HepG2 (cell line): ENCODE measurements around the gene NTM. TPM values are rescaled to one million over a fixed set of nuclear protein-coding genes. Genes with fewer than 3 reads are reported as not detected.

Source experiments
- ATF5 ChIP-seq: sonication (generic); formaldehyde crosslinking; IDR thresholded peaks from 2 replicates; pipeline ENCODE4 v1.4.0; 2020; ENCODE audit warnings: mild to moderate bottlenecking, low read depth, missing genetic modification reagents
- CHD4 ChIP-seq: fragments of 200-600 bp; sonication (generic); IDR thresholded peaks from 2 replicates; pipeline ENCODE4 v1.7.0; 2017; ENCODE audit warnings: mild to moderate bottlenecking, low read length, borderline replicate concordance
- ETS1 ChIP-seq: sonication (generic); formaldehyde crosslinking; IDR thresholded peaks from 2 replicates; pipeline ENCODE4 v1.4.0; 2020; ENCODE audit warnings: missing genetic modification reagents
- FOSL1 ChIP-seq: sonication (generic); formaldehyde crosslinking; IDR thresholded peaks from 2 replicates; pipeline ENCODE4 v1.9.0; 2021; ENCODE audit warnings: missing genetic modification reagents, borderline replicate concordance
- PAXIP1 ChIP-seq: sonication (generic); formaldehyde crosslinking; conservative IDR thresholded peaks from 2 replicates; pipeline ENCODE4 v1.4.0; 2020; ENCODE audit warnings: mild to moderate bottlenecking, missing genetic modification reagents, moderate library complexity
- POGZ ChIP-seq: sonication (generic); formaldehyde crosslinking; IDR thresholded peaks from 2 replicates; pipeline ENCODE4 v1.4.0; 2020; ENCODE audit warnings: mild to moderate bottlenecking, missing genetic modification reagents
- ZMYM4 ChIP-seq: sonication (generic); formaldehyde crosslinking; IDR thresholded peaks from 2 replicates; pipeline ENCODE4 v1.8.1; 2023; ENCODE audit warnings: mild to moderate bottlenecking, missing genetic modification reagents
- ZNF121 ChIP-seq: sonication (generic); formaldehyde crosslinking; IDR thresholded peaks from 2 replicates; pipeline ENCODE4 v1.5.0; 2020; ENCODE audit warnings: mild to moderate bottlenecking, missing genetic modification reagents
- ZNF317 ChIP-seq: sonication (generic); formaldehyde crosslinking; IDR thresholded peaks from 2 replicates; pipeline ENCODE4 v1.5.0; 2020; ENCODE audit warnings: mild to moderate bottlenecking, missing genetic modification reagents
- ZNF34 ChIP-seq: sonication (generic); formaldehyde crosslinking; IDR thresholded peaks from 2 replicates; pipeline ENCODE4 v1.4.0; 2020; ENCODE audit warnings: mild to moderate bottlenecking, missing genetic modification reagents, borderline replicate concordance
- ZNF383 ChIP-seq: sonication (generic); formaldehyde crosslinking; IDR thresholded peaks from 2 replicates; pipeline ENCODE4 v1.4.0; 2020; ENCODE audit warnings: missing genetic modification reagents, mild to moderate bottlenecking, borderline replicate concordance
- ZNF639 ChIP-seq: conservative IDR thresholded peaks from 2 replicates; pipeline ENCODE4 v1.6.1; 2018; ENCODE audit warnings: missing genetic modification reagents
- polyA plus RNA-seq, 8 experiments: library from polyadenylated mRNA; depleted of rRNA in 3 of 8; stranded (reverse) in 7 of 8; unstranded in 1 of 8; fragments of >200 nt; fragmentation: Illumina TruSeq in 4 of 8; extraction: Trizol in 4 of 8; gene quantifications; 2 replicates each; pipeline versions ENCODE4 v1.2.1 to v1.2.3, GENCODE V29; 2011 to 2016; ENCODE audit warnings: low read depth in 4 of 8, missing spikeins in 1 of 8, mixed read lengths in 1 of 8; ENCODE audit not compliant: insufficient read depth in 1 of 8
- total RNA-seq, 5 experiments: library from RNA; depleted of rRNA; stranded (reverse); fragments of >200 nt; fragmentation: Illumina TruSeq; extraction: Trizol; gene quantifications; 2 replicates each; pipeline ENCODE4 v1.2.3, GENCODE V29; 2016; ENCODE audit warnings: low read depth in 1 of 5

The NTM gene
- total and polyA plus RNA-seq, 2 of the 13 experiments (the other 11 are each of a cell fraction or from before 2014, with no cell fraction given) = not detected

- TF ChIP-seq ZNF34 (CRISPR knock-in tag) (no peak), FOSL1 (CRISPR knock-in tag) (no peak), PAXIP1 (CRISPR knock-in tag) (no peak), ZMYM4 (CRISPR knock-in tag) (no peak), ZNF639 (CRISPR knock-in tag) (no peak), CHD4 (no peak), ZNF383 (no peak), POGZ (CRISPR knock-in tag) (no peak), ZNF317 (CRISPR knock-in tag) (no peak), ATF5 (CRISPR knock-in tag) (no peak), ZNF121 (no peak), ETS1 (CRISPR knock-in tag) (no peak)
- TF ChIP-seq, all 625 proteins: peak for 0
Observed at GRCh38 chr11:132119573-132119972, 749.2 kb downstream of the NTM start (continued).
